ENCODE data around the gene NAV3. TPM values are rescaled to one million over a fixed set of nuclear protein-coding genes. Genes with fewer than 3 reads are reported as not detected.

The NAV3 gene
- total RNA-seq, 1 experiment from 2014 or later, result 4.1 TPM

DNA sequence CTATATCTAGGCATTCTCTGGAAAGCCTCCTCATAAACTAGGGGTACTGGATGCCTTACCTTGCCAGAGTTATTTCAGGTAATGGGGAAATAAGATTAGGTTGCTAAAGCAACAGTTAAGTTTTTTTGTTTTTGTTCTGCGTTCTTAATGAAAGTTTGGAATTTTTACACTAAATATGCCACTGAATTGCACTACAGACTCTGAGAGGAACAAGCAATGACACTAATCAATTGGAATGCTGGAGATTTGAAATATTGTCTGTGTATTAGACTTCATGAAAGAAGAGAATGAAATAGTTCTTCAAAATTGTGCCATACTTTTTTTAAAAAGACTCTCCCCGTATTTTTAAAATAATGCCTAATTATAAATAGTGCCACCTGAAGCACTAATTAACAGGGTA, 287.8 kb downstream of the NAV3 start:
- H3K9me3 Mint-ChIP-seq (ENCODE audit: low read depth, unreplicated experiment), result peaks cover 7% of the 10 kb centered on the region
- TF ChIP-seq, protein P1, sequence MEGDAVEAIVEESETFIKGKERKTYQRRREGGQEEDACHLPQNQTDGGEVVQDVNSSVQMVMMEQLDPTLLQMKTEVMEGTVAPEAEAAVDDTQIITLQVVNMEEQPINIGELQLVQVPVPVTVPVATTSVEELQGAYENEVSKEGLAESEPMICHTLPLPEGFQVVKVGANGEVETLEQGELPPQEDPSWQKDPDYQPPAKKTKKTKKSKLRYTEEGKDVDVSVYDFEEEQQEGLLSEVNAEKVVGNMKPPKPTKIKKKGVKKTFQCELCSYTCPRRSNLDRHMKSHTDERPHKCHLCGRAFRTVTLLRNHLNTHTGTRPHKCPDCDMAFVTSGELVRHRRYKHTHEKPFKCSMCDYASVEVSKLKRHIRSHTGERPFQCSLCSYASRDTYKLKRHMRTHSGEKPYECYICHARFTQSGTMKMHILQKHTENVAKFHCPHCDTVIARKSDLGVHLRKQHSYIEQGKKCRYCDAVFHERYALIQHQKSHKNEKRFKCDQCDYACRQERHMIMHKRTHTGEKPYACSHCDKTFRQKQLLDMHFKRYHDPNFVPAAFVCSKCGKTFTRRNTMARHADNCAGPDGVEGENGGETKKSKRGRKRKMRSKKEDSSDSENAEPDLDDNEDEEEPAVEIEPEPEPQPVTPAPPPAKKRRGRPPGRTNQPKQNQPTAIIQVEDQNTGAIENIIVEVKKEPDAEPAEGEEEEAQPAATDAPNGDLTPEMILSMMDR (IDR thresholded peaks at IDR 0.05; ENCODE audit: unreplicated experiment), result no peak
- no peak overlapping the region for H3K27ac Mint-ChIP-seq (ENCODE audit: unreplicated experiment)

DNA sequence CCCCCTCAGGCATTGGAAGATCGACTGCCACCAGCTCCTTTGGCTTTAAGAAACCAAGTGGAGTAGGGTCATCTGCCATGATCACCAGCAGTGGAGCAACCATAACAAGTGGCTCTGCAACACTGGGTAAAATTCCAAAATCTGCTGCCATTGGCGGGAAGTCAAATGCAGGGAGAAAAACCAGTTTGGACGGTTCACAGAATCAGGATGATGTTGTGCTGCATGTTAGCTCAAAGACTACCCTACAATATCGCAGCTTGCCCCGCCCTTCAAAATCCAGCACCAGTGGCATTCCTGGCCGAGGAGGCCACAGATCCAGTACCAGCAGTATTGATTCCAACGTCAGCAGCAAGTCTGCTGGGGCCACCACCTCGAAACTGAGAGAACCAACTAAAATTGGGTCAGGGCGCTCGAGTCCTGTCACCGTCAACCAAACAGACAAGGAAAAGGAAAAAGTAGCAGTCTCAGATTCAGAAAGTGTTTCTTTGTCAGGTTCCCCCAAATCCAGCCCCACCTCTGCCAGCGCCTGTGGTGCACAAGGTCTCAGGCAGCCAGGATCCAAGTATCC, 288.7 kb downstream of the NAV3 start:
- TF ChIP-seq, protein P1 (IDR thresholded peaks at IDR 0.05; ENCODE audit: unreplicated experiment), result no peak
- DNase-seq, result peak; percentile 42
- no TSS peak for BruUV-seq (replicated peaks)
- H3K27ac Mint-ChIP-seq (ENCODE audit: unreplicated experiment), result no peak overlapping the region
- H3K4me3 Mint-ChIP-seq (ENCODE audit: low read depth, unreplicated experiment), result no peak overlapping the region
- H3K36me3 Mint-ChIP-seq (ENCODE audit: insufficient read depth, unreplicated experiment), result no peaks in the 10 kb centered on the region
- no peaks in the 10 kb centered on the region for H3K9me3 Mint-ChIP-seq (ENCODE audit: low read depth, unreplicated experiment)
- no peaks in the 10 kb centered on the region for H3K27me3 Mint-ChIP-seq (ENCODE audit: unreplicated experiment)
- H3K4me1 Mint-ChIP-seq (ENCODE audit: low read depth, unreplicated experiment), result peaks cover 10% of the 10 kb centered on the region
- CTCF ChIA-PET, result interaction anchor here (0.8 to 1.4 kb wide), 2 partner anchors 51 to 117 kb away, joined by 3 to 5 read pairs; no protein-coding TSS in a partner anchor
- intact Hi-C loops (cut with micrococcal nuclease; ENCODE audit: unreplicated experiment), result no loop called here

More for the DNA sequence above, 287.8 kb downstream of the NAV3 start:
- CTCF ChIA-PET, result interaction anchor here (0.8 kb wide), 1 partner anchor 50 kb away, joined by 3 read pairs; no protein-coding TSS in a partner anchor
- Mint-ChIP-seq H3K36me3 (ENCODE audit: insufficient read depth, unreplicated experiment) (no peaks in the 10 kb centered on the region), H3K4me3 (ENCODE audit: low read depth, unreplicated experiment) (no peak overlapping the region), H3K4me1 (ENCODE audit: low read depth, unreplicated experiment) (peaks cover 10% of the 10 kb centered on the region), H3K27me3 (ENCODE audit: unreplicated experiment) (no peaks in the 10 kb centered on the region)
- intact Hi-C loops (cut with micrococcal nuclease; ENCODE audit: unreplicated experiment), result no loop called here
- DNase-seq, result no peak
- BruUV-seq (replicated peaks), result no TSS peak

DNA sequence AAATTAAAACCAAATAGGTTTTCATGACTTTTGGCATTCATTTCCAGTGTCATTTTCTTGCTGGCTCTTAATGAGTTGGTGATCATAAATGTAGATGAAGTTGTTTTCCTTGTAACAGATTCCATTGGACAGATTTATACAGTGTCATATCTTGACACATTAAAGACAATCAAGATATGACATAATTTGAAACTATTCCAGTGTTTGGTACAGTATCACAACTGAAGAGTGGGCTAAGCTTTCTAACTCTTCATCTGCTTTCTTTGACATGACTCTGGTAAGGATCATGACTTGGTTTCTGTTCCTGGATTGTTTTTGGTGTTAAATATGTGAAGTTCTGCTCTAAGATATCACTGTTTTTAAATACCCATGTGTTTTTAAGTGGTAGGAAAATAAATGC, 289.6 kb downstream of the NAV3 start:
- intact Hi-C loops (cut with micrococcal nuclease; ENCODE audit: unreplicated experiment), result loop anchor here (2.0 kb wide), 1 partner anchor 396 kb away; no protein-coding TSS in a partner anchor
- Mint-ChIP-seq H3K36me3 (ENCODE audit: insufficient read depth, unreplicated experiment) (no peaks in the 10 kb centered on the region), H3K27ac (ENCODE audit: unreplicated experiment) (no peak overlapping the region), H3K9me3 (ENCODE audit: low read depth, unreplicated experiment) (no peaks in the 10 kb centered on the region), H3K27me3 (ENCODE audit: unreplicated experiment) (no peaks in the 10 kb centered on the region), H3K4me3 (ENCODE audit: low read depth, unreplicated experiment) (no peak overlapping the region), H3K4me1 (ENCODE audit: low read depth, unreplicated experiment) (peaks cover 10% of the 10 kb centered on the region)
- TF ChIP-seq, protein P1 (IDR thresholded peaks at IDR 0.05; ENCODE audit: unreplicated experiment), result no peak
- CTCF ChIA-PET, result interaction anchor here (0.6 to 1.4 kb wide), 2 partner anchors 118 to 1140 kb away, joined by 3 to 5 read pairs; no protein-coding TSS in a partner anchor
- BruUV-seq (replicated peaks), result no TSS peak
- no peak for DNase-seq

DNA sequence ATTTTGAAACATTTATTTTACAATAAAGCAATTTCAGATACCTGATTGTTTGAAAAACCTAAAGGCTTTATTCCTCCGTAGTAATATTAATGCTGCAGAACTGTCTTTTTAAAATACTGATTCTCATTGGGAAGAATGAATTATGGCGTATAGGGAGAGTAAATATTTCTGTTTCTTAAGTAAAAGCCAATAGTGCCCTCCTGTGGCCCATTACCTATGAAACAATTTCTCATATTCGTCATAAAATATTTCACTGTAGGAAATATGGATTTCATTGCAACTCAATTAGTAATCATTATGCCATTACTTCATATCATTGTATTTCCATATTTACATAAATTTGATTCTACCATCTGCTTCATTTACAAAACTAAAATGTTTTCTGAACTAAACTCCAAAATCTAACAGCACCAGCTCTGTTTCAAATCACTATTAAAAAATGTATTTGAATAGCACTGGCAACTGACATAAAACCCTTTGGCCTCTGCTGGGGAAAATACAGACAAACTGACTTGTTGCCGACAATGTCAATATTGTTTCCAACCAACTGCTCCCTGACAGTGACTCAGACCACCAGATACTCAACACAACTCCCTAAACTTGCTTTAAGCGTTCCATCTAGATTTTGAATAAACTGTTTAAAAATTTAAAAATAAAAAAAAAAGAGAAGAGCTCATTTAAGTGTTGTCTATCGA, 290.3 kb downstream of the NAV3 start:
- no peak overlapping the region for H3K27ac Mint-ChIP-seq (ENCODE audit: unreplicated experiment)
- TF ChIP-seq, protein P1 (IDR thresholded peaks at IDR 0.05; ENCODE audit: unreplicated experiment), result no peak
- H3K4me1 Mint-ChIP-seq (ENCODE audit: low read depth, unreplicated experiment), result peaks cover 10% of the 10 kb centered on the region
- no peak overlapping the region for H3K4me3 Mint-ChIP-seq (ENCODE audit: low read depth, unreplicated experiment)
- no peaks in the 10 kb centered on the region for H3K36me3 Mint-ChIP-seq (ENCODE audit: insufficient read depth, unreplicated experiment)
- no TSS peak for BruUV-seq (replicated peaks)
- intact Hi-C loops (cut with micrococcal nuclease; ENCODE audit: unreplicated experiment), result loop anchor here (1.0 to 2.0 kb wide), 2 partner anchors 121 to 396 kb away; no protein-coding TSS in a partner anchor
- no peaks in the 10 kb centered on the region for H3K27me3 Mint-ChIP-seq (ENCODE audit: unreplicated experiment)
- DNase-seq, result peak; percentile 15
- no peaks in the 10 kb centered on the region for H3K9me3 Mint-ChIP-seq (ENCODE audit: low read depth, unreplicated experiment)
- CTCF ChIA-PET, result interaction anchor here (0.6 to 0.7 kb wide), 3 partner anchors 118 to 1139 kb away, joined by 3 read pairs; no protein-coding TSS in a partner anchor

All from Calu3 (cell line).